Measurements from ENCODE around the gene U2AF1L4. TPM values are rescaled to one million over a fixed set of nuclear protein-coding genes. Genes with fewer than 3 reads are reported as not detected.

Gene U2AF1L4
- total RNA-seq, 1 donor from 2014 or later: 19.4 TPM

DNA sequence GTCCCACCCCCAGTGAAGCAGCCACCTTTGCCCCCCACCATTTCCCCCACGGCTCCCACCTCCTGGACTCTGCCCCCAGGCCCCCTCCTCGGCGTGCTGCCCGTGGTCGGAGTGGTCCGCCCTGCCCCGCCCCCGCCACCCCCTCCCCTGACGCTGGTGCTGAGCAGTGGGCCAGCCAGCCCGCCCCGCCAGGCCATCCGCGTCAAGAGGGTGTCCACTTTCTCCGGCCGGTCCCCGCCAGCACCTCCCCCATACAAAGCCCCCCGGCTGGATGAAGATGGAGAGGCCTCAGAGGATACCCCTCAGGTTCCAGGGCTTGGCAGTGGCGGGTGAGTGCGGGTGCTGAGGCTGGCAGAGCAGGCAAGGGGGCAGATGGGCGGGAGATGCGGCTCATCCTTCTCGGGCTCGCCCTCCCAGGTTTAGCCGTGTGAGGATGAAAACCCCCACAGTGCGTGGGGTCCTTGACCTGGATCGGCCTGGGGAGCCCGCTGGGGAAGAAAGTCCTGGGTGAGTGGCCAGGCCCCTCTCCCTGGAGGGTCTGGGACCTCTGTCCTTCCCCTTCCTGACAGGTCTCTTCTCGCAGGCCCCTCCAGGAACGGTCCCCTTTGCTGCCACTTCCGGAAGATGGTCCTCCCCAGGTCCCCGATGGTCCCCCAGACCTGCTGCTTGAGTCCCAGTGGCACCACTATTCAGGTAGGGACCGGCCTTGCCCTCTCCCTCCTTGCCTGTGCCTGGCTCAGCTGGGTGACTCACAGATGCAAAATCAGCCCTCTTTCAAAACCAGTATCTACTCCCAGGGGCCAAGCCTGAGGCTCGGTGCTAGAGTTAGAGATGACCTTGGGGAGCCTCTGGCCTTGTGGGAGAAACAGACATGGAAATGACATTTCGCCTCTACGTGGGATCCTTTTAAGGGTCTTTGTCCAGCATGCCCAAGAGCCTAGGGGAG, 11.8 kb downstream of the U2AF1L4 start:
- no peaks in the 10 kb centered on the region for H3K9me3 Mint-ChIP-seq
- H3K27ac Mint-ChIP-seq (ENCODE audit: unreplicated experiment): no peak overlapping the region
- H3K27me3 Mint-ChIP-seq (ENCODE audit: low read depth): no peaks in the 10 kb centered on the region
- H3K4me1 Mint-ChIP-seq: no peaks in the 10 kb centered on the region
- DNase-seq (ENCODE audit: low read depth, low spot score): no peak
- H3K36me3 Mint-ChIP-seq (ENCODE audit: low read depth): peaks cover 13% of the 10 kb centered on the region
- TF ChIP-seq, protein P1, sequence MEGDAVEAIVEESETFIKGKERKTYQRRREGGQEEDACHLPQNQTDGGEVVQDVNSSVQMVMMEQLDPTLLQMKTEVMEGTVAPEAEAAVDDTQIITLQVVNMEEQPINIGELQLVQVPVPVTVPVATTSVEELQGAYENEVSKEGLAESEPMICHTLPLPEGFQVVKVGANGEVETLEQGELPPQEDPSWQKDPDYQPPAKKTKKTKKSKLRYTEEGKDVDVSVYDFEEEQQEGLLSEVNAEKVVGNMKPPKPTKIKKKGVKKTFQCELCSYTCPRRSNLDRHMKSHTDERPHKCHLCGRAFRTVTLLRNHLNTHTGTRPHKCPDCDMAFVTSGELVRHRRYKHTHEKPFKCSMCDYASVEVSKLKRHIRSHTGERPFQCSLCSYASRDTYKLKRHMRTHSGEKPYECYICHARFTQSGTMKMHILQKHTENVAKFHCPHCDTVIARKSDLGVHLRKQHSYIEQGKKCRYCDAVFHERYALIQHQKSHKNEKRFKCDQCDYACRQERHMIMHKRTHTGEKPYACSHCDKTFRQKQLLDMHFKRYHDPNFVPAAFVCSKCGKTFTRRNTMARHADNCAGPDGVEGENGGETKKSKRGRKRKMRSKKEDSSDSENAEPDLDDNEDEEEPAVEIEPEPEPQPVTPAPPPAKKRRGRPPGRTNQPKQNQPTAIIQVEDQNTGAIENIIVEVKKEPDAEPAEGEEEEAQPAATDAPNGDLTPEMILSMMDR (conservative IDR thresholded peaks at IDR 0.05): no peak
- no peak overlapping the region for H3K4me3 Mint-ChIP-seq

DNA sequence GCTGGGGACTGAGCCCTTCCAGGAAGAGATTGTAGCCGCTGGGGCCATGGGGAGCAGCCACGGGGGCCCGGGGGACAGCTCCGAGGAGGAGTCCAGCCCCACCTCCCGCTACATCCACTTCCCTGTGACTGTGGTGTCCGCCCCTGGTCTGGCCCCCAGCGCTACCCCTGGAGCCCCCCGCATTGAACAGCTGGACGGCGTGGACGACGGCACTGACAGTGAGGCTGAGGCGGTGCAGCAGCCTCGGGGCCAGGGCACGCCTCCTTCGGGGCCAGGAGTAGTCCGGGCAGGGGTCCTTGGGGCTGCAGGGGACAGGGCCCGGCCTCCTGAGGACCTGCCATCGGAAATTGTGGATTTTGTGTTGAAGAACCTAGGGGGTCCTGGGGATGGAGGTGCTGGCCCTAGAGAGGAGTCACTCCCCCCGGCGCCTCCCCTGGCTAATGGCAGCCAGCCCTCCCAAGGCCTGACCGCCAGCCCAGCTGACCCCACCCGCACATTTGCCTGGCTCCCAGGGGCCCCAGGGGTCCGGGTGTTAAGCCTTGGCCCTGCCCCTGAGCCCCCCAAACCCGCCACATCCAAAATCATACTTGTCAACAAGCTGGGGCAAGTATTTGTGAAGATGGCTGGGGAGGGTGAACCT, 12.6 kb downstream of the U2AF1L4 start:
- no peaks in the 10 kb centered on the region for H3K27me3 Mint-ChIP-seq (ENCODE audit: low read depth)
- no peaks in the 10 kb centered on the region for H3K4me1 Mint-ChIP-seq
- peaks cover 13% of the 10 kb centered on the region for H3K36me3 Mint-ChIP-seq (ENCODE audit: low read depth)
- no peak for DNase-seq (ENCODE audit: low read depth, low spot score)
- H3K27ac Mint-ChIP-seq (ENCODE audit: unreplicated experiment): no peak overlapping the region
- no peaks in the 10 kb centered on the region for H3K9me3 Mint-ChIP-seq
- TF ChIP-seq, protein P1 (conservative IDR thresholded peaks at IDR 0.05): no peak
- no peak overlapping the region for H3K4me3 Mint-ChIP-seq

DNA sequence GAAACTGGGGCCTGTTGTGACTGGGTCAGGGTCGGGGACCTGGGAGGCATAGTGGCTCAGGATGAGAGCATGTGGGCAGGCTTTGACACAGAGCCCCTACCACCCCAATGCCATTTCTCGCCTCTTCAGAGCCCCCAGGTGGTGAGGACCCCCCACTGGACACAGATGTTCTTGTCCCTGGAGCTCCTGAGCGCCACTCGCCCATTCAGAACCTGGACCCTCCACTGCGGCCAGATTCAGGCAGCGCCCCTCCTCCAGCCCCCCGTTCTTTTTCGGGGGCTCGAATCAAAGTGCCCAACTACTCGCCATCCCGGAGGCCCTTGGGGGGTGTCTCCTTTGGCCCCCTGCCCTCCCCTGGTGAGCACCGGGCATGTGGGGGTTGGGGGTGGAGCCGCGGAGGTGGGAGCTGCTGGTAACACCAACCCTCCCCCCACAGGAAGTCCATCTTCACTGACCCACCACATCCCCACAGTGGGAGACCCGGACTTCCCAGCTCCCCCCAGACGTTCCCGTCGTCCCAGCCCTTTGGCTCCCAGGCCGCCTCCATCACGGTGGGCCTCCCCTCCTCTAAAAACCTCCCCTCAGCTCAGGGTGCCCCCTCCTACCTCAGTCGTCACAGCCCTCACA, 13.3 kb downstream of the U2AF1L4 start:
- H3K9me3 Mint-ChIP-seq: no peaks in the 10 kb centered on the region
- H3K4me1 Mint-ChIP-seq: no peaks in the 10 kb centered on the region
- no peak for DNase-seq (ENCODE audit: low read depth, low spot score)
- TF ChIP-seq, protein P1 (conservative IDR thresholded peaks at IDR 0.05): no peak
- no peak overlapping the region for H3K27ac Mint-ChIP-seq (ENCODE audit: unreplicated experiment)
- H3K4me3 Mint-ChIP-seq: no peak overlapping the region
- H3K27me3 Mint-ChIP-seq (ENCODE audit: low read depth): no peaks in the 10 kb centered on the region
- H3K36me3 Mint-ChIP-seq (ENCODE audit: low read depth): peaks cover 16% of the 10 kb centered on the region

DNA sequence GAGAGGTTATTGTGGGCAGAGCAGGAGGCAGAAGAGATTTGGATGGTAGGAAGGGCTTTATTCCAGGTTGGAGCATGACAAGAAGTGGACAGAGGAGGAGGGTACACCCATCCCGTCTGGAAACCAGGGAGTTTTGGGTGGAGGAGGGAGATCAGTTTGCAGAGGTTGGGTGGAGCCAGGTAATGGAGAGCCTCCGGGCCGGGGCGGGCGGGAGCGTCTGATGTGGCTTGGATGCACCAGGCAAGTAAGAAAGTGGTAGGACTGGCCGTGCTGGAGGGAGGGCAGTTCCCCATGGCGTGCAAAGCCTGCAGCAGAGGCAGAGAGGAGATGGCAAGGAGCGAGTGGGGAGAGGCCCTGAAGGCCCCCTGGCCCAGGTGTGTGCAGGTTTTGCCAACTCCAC, 13.9 kb downstream of the U2AF1L4 start:
- no peaks in the 10 kb centered on the region for H3K9me3 Mint-ChIP-seq
- no peak for DNase-seq (ENCODE audit: low read depth, low spot score)
- TF ChIP-seq, protein P1 (conservative IDR thresholded peaks at IDR 0.05): no peak
- H3K36me3 Mint-ChIP-seq (ENCODE audit: low read depth): peaks cover 16% of the 10 kb centered on the region
- no peak overlapping the region for H3K27ac Mint-ChIP-seq (ENCODE audit: unreplicated experiment)
- no peaks in the 10 kb centered on the region for H3K27me3 Mint-ChIP-seq (ENCODE audit: low read depth)
- peak overlapping the region; percentile 32 for H3K4me3 Mint-ChIP-seq
- H3K4me1 Mint-ChIP-seq: no peaks in the 10 kb centered on the region

DNA sequence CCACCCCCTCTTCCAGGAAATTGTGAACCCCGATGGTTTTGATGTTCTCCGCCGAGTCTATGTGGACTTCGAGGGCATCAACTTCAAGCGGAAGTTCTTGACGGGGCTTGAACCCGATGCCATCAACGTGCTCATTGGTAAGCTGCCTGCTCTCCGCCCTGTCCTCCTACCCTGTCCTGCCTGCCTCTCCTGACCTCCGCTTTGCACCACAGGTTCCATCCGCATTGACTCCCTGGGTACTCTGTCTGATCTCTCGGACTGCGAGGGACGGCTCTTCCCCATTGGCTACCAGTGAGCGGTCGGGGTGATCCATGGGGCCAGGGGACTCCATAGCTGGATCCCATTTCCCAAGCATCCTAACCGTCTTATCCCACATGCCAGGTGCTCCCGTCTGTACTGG, 14.9 kb downstream of the U2AF1L4 start:
- H3K4me1 Mint-ChIP-seq: no peaks in the 10 kb centered on the region
- no peak for DNase-seq (ENCODE audit: low read depth, low spot score)
- TF ChIP-seq, protein P1 (conservative IDR thresholded peaks at IDR 0.05): no peak
- peaks cover 16% of the 10 kb centered on the region for H3K36me3 Mint-ChIP-seq (ENCODE audit: low read depth)
- no peak overlapping the region for H3K27ac Mint-ChIP-seq (ENCODE audit: unreplicated experiment)
- H3K9me3 Mint-ChIP-seq: no peaks in the 10 kb centered on the region
- no peak overlapping the region for H3K4me3 Mint-ChIP-seq
- H3K27me3 Mint-ChIP-seq (ENCODE audit: low read depth): no peaks in the 10 kb centered on the region

All from neural crest cell (in vitro differentiated cells).